GM12801 (cell line): ENCODE data around the gene DDX39A.

Source experiments
- CTCF ChIP-seq: IDR thresholded peaks from one replicate; pipeline ENCODE4 v1.5.1; 2011; ENCODE audit warnings: control low read depth; ENCODE audit not compliant: insufficient read length; ENCODE audit errors: extremely low read depth

The DDX39A gene

GRCh38 chr19:14430712-14431111 is 11.6 kb upstream of the DDX39A start:
- no peak for TF ChIP-seq CTCF

- TF ChIP-seq CTCF: no peak
Observed at GRCh38 chr19:14428882-14429416, 9.8 kb upstream of the DDX39A start.

DNA sequence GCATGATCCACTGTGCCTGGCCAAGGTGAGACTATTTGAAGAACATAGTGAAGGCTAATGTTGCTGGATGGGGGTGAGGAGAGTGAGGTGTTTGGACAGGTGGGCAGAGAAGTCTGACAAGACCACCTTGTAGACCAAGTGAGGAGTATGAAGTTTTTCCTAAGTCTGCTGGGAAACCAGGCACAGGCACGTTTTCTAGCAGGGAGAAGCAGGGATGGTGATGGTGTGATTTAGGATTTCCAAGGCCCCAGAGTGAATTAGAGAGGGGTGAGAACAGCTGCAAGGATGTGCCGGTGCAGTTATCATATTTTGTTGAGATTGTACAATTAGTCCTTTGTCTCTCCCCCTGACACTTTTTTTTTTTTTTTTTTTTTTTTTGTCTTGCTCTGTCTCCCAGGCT is 8.3 kb upstream of the DDX39A start:
- no peak for TF ChIP-seq CTCF

DNA sequence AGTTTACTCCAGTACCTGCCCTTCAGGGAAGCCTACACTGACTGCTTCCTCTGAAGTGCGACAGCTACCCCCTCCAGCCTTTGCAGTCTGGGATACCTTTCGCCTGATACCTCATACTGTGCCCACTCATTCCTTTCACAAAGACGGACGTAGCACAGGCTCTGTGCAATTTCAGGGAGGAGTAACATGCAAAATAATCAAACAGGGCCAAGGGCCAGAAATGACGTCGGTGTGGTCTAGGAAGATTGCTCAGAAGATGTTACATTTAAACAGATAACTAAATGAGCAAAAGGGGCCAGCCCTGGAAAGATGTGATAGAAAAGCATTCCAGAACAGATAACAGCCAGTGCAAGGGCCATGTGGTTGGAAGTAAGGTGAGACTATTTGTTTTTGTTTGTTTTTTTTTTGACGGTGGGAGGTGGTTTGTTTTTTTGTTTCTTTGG is 6.6 kb upstream of the DDX39A start:
- no peak for TF ChIP-seq CTCF

DNA sequence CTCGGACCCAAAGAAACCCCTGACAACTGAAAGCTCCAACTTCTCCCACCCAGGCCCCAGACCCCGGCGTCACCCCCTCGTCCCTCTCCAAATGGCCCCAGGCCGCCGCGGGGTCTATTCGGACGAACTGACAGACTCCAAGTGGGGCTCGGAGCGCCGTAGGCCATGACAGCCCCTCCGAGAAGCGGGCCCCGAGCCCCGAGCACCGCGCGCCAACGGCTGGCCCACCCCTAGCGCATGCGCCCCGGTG is 360 bp downstream of the DDX39A start:
- no peak for TF ChIP-seq CTCF

GRCh38 chr19:14416817-14417231 is 2.3 kb downstream of the DDX39A start:
- TF ChIP-seq CTCF: no peak

DNA sequence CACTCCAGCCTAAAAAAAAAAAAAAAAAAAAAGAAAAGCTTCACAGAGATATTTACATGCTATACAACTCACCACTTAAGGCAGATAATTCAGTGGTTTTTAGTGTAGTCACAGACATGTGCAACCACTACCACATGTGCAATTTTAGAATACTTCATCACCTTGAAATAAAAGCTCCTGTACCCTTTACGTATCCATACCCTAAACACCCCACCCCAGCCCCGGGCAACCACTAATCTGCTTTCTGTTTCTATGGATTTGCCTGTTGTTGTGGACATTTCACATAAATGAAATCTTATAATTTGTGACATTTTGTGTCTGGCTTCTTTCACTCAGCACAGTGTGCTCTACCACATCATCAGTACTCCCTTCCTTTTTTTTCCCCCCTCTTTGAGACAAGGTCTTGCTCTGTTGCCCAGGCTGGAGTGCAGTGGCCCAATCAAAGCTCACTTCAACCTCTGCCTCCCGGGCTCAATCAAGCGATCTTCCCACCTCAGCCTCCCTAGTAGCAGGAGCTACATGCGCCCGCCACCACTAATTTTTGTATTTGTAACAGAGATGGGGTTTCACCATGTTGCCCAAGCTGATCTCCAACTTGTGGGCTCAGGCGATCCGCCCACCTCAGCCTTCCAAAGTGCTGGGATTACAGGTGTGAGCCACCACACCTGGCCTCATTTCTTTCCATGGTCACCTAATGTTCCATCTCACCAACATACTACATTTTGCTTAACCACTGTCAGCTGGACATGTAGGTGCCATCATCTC is 4.0 kb downstream of the DDX39A start:
- TF ChIP-seq CTCF: no peak
